NCI-H2107 (cell line): ENCODE data around the gene GADD45A.

Experiments
- DNase-seq: peaks from one replicate; lab custom pipeline; 2025; lab: John Stamatoyannopoulos, UW

The GADD45A gene

DNA sequence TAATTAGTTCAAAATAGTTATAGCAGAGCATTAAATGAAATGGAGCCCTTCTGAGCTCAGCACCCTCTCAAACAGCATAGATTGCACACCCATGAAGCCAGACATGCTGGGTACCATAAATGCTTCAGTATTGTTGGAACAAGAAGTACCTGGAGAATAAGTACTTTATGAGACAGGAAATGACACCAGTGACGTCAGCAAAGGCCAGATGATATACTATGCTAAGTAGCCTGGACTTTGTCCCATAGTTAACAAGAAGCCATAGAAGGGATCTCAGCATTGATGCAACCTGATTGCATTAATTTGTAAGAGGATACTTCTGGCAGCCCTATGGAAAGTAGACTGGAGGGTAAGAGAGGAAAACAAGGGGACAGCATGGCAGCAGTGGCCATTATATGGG lies 16.3 kb upstream of the GADD45A start:
- no peak for DNase-seq

- no peak for DNase-seq
Observed at GRCh38 chr1:67672260-67672803, 12.7 kb upstream of the GADD45A start.

- DNase-seq = no peak
Observed at GRCh38 chr1:67673468-67674201, 11.4 kb upstream of the GADD45A start.

DNA sequence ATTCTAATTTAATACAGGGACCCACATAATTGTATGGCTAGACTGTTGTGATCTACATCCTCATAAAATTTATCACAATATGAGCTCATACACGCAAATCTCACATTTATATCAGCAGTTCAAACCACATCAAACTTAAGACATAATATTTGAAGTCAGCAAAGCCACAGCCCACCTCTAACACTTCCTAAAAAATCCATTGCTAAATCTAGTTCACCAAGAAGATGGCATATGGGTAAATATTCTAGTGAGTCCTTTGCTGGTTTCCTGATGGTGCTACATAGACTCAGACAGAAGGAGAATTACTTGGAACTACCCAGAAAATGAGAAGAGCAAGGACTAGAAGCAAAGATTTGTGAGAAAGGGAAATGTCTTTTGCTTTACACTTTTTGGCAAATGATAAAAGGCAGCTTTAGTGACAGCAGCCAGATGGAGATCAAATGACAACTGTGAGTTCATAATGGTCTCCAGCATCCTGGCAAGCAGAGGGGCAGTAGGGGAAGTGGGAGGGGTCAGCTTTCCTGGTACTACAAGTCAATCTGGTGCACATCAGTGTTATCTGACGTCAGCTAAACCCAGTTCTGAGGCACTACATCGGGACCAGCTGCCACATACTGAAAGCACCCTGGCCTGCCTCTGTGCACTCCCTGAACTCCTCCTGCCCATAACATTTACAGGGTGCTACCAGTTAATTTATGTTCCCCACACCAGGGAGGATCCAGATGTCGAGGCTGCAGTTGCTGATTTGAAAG lies 10.6 kb upstream of the GADD45A start:
- DNase-seq = no peak

DNA sequence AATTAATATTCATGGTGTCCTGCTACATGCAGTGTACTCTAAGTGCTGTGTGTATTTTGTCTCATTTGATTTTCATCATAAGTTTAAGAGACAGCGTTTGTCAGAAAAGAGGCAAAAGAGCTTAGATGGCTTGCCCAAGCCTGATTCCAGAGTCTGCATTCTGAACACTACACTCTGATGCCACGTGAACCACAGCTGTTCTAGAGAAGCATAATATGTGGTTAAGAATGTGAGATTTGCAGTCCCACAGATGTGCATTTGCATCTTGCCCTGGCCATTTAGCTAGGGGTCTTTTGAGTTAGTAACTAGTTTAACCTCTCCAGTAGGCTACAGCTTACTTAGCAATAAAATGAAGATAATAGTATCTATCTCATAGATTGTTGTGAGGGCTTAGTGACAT lies 9.2 kb upstream of the GADD45A start:
- no peak for DNase-seq

GRCh38 chr1:67676287-67676686 lies 8.7 kb upstream of the GADD45A start:
- no peak for DNase-seq

DNA sequence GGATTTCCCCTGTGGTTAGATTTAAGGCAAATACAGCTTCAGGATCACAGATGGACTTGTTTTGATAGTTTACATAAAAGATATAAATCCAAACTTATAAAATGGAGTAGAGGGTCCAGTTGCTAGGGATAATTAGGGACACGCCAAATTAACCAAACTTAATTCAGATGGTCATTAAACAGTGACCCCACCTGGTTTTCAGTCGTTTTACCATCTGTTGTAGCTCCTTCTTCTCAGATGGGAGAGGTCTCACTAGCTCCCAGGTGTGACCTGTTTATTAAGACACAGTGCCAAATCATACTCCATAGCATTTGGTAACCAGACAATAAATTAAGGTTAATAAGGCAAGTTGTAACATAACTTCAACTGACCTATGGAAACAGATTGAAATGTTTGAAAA lies 8.1 kb upstream of the GADD45A start:
- no peak for DNase-seq

- no peak for DNase-seq
Observed at GRCh38 chr1:67677408-67677807, 7.6 kb upstream of the GADD45A start.

DNA sequence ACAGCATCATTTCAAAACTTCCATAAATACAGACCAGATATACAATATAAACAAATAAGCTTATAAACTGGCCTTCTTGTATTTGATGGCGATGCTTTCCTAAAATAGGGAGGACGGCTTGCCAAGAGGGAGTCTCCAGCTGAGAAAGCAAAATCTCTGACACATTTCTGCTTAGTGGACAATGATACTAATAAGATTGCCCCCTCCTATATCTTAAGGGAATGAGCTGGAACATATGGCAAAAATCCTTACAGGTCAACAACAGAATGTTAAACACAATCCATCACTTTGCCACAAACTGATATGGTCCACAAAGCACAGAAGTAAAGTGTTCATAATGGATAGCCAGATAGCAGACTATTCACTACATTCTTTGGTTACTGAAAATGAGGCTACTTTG lies 7.1 kb upstream of the GADD45A start:
- no peak for DNase-seq

DNA sequence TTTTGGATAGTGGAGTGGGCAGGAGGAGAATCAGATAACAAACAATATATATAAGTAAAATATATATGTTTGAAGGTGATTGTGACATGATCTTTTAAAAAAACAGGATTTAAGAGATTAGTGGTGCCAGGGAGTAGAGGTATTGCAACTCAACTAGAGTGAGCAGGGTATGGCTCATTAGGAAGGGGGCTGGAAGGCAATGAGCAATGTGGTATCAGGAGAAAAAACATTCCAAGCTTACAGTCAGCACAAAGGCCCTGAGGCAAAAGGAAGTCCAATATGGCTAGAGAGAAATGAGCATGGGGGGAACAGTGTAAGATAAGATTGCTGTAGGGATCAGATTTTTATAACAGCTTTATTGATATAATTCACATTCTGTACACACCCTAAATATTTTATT lies 5.3 kb upstream of the GADD45A start:
- no peak for DNase-seq

DNA sequence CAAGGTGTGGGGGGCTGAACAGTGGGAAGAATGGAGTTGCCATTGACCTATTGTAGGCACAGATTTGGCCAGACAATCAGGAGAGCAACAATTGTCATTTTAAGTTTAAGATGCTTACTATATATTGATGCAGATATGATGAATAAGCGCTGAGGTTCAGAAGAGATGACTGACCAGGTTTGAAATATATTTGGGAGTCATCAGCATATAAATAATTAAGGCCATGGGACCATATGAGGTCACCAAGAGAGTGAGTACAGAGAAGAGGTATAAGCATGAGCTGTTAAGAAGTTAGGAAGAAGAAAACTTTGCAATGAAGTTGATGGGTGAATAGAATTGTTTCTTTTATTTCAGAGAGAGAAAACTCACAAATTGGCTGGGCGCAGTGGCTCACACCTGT lies 4.5 kb upstream of the GADD45A start:
- no peak for DNase-seq

DNA sequence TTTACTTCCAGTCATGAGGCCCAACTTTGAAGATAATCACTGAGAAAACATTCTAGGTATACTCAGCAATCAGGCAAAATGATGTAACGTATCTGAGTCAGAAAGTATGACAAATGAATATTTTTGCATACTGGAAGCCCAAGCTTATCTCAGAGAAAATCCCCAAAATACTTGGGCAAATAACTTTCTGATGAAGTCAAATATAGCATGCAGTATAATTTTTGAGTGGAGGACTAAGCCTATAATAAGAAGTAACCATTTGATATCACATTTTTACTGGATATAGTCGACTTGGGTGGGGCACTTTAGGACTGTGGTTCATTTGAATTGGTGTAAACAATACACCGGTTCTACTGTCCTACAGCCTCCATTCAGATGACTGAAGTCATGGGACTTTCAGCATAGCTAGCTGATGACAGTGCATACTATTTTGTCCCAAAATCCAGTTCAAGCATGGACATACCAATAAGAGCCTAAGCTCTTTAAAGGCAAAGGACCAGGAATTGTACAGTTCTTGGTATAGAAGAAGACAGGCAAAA lies 2.3 kb upstream of the GADD45A start:
- DNase-seq = no peak

DNA sequence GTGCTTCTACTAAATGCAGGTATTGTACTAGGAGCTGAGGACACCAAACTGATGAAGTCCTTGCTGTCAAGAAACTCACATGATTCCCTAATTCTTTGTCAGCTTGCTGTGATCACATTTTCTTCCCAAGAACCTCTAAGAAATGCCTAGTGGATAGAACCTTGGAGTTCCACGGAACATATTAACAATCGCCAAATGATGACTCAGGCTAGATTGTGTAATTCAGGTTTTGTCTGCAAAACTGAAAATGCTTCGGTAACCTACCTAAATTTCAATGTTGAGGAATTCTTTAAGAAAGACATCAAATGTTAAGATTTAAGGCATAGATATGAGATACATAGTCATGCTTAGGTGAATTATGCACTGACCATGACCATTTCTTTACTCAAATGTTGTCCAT lies 1.7 kb upstream of the GADD45A start:
- DNase-seq = no peak

DNA sequence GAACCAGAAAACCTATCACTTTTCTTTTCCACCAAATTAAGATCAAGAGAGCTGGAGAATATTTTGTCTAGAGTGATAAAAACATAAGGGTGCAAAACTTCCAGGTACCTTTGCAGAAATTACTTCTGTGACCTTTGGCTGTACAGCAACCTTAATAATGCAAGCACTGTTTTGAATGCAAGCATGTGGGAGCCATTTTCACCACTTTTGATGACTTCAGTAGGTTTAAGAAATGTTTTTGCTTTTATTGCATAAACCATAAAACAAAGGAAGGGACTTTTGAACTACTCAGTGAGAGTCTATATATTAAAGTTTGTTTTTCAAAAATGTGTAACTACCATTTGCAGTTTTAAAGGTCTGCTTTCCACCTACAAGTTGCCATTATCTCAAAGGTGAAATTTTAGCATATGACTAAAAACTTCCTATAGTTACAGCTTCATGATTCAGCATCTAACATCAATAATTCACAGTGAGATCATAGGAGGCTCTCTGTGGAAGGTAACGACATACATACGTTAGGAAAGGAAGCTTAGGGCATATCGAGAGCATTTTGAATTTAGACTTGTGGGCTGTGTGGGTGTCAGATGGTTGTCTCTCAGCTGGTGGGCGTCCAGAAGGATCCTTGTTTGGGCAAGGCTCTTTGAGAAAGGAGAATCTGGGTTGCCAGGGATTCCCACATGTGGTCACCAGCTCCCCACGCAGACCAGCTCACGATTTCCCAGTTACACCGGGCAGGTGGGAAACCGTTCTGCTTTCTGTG lies 1.1 kb upstream of the GADD45A start:
- no peak for DNase-seq

- no peak for DNase-seq
Observed at GRCh38 chr1:67684526-67685066, 405 bp upstream of the GADD45A start.

GRCh38 chr1:67685558-67686266 lies 711 bp downstream of the GADD45A start:
- DNase-seq = peak; percentile 30

- peak; percentile 75 for DNase-seq
Observed at GRCh38 chr1:67686267-67687197, 1.5 kb downstream of the GADD45A start.

GRCh38 chr1:67687198-67687545 lies 2.2 kb downstream of the GADD45A start:
- DNase-seq = no peak

DNA sequence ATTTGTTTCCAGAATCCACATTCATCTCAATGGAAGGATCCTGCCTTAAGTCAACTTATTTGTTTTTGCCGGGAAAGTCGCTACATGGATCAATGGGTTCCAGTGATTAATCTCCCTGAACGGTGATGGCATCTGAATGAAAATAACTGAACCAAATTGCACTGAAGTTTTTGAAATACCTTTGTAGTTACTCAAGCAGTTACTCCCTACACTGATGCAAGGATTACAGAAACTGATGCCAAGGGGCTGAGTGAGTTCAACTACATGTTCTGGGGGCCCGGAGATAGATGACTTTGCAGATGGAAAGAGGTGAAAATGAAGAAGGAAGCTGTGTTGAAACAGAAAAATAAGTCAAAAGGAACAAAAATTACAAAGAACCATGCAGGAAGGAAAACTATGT lies 2.6 kb downstream of the GADD45A start:
- DNase-seq = no peak

DNA sequence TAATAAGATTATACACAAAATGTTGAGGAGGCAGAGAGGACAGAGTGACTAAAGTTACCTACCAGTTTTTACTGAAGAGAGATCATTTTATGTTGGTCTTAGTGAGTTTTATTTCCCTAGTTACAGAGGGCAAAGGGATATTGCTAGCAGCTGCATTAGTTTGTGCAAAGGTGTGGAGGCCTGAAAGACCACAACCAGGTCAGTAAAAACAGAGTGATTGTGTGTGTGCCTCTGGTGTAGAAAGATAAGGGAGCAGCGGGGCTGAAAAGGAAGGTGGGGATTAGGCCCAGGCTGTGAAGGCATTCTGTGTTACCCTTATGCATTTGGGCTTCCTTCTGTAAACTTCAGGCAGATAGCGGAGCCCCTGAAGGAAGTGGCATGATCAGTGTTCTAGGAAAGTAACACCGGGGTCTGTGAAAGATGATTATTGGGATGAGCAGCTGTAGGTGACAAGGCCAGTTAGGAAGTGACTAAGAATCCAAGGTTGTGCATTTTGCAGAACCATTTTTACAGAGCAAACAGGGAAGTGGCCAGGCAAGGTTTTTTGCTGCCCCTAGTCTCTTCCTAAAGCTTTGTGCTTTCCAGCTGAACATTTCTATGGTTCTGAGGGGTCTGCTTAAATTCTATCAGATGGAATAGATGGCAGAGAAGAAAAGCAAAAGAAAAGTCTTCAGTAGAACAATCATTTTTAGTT lies 3.7 kb downstream of the GADD45A start:
- no peak for DNase-seq
